ENCODE measurements around the gene TUBA8. TPM values are rescaled to one million over a fixed set of nuclear protein-coding genes. Genes with fewer than 3 reads are reported as not detected.

The TUBA8 gene
- total RNA-seq, 1 experiment from 2014 or later, result 1.3 TPM

- no peak for ATAC-seq
- Histone ChIP-seq H3K27ac (ENCODE audit: low read length) (no peak overlapping the region), H3K4me3 (ENCODE audit: low read depth in 2 of 2, low read length in 2 of 2) (no peak overlapping the region), H3K4me1 (ENCODE audit: control insufficient read depth, insufficient read depth, low read length) (no peaks in the 10 kb centered on the region), H3K36me3 (ENCODE audit: control insufficient read depth, insufficient read depth, low read length) (peaks cover 4% of the 10 kb centered on the region), H3K9me3 (ENCODE audit: control insufficient read depth, insufficient read depth, low read depth, low read length) (no peaks in the 10 kb centered on the region), H3K27me3 (ENCODE audit: control insufficient read depth, insufficient read depth, low read length) (no peaks in the 10 kb centered on the region)
- BruUV-seq (replicated peaks), result no TSS peak
- intact Hi-C loops (cut with micrococcal nuclease; ENCODE audit: unreplicated experiment) (no loop called here), in situ Hi-C loops (cut with HindIII; ENCODE audit: low pct_unique_long_range_greater_than_20kb, low sequenced_read_pairs) (no loop called here)
- TF ChIP-seq TCF7L2 (IDR thresholded peaks at IDR 0.05; ENCODE audit: low read depth, low read length) (no peak), POLR2AphosphoS5 (IDR thresholded peaks at IDR 0.05; ENCODE audit: low read depth, low read length) (no peak), SIN3A (IDR thresholded peaks at IDR 0.05; ENCODE audit: borderline replicate concordance, insufficient read depth, low read depth, low read length) (no peak)
- TF ChIP-seq, protein P1, sequence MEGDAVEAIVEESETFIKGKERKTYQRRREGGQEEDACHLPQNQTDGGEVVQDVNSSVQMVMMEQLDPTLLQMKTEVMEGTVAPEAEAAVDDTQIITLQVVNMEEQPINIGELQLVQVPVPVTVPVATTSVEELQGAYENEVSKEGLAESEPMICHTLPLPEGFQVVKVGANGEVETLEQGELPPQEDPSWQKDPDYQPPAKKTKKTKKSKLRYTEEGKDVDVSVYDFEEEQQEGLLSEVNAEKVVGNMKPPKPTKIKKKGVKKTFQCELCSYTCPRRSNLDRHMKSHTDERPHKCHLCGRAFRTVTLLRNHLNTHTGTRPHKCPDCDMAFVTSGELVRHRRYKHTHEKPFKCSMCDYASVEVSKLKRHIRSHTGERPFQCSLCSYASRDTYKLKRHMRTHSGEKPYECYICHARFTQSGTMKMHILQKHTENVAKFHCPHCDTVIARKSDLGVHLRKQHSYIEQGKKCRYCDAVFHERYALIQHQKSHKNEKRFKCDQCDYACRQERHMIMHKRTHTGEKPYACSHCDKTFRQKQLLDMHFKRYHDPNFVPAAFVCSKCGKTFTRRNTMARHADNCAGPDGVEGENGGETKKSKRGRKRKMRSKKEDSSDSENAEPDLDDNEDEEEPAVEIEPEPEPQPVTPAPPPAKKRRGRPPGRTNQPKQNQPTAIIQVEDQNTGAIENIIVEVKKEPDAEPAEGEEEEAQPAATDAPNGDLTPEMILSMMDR (IDR thresholded peaks at IDR 0.05), result no peak
- TF ChIP-seq, protein P2, sequence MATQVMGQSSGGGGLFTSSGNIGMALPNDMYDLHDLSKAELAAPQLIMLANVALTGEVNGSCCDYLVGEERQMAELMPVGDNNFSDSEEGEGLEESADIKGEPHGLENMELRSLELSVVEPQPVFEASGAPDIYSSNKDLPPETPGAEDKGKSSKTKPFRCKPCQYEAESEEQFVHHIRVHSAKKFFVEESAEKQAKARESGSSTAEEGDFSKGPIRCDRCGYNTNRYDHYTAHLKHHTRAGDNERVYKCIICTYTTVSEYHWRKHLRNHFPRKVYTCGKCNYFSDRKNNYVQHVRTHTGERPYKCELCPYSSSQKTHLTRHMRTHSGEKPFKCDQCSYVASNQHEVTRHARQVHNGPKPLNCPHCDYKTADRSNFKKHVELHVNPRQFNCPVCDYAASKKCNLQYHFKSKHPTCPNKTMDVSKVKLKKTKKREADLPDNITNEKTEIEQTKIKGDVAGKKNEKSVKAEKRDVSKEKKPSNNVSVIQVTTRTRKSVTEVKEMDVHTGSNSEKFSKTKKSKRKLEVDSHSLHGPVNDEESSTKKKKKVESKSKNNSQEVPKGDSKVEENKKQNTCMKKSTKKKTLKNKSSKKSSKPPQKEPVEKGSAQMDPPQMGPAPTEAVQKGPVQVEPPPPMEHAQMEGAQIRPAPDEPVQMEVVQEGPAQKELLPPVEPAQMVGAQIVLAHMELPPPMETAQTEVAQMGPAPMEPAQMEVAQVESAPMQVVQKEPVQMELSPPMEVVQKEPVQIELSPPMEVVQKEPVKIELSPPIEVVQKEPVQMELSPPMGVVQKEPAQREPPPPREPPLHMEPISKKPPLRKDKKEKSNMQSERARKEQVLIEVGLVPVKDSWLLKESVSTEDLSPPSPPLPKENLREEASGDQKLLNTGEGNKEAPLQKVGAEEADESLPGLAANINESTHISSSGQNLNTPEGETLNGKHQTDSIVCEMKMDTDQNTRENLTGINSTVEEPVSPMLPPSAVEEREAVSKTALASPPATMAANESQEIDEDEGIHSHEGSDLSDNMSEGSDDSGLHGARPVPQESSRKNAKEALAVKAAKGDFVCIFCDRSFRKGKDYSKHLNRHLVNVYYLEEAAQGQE (IDR thresholded peaks at IDR 0.05; ENCODE audit: insufficient read depth in 1 of 2, low read depth in 2 of 2, low read length in 1 of 2), result no peak
- ChIA-PET CTCF (no interaction called here), POLR2A (interaction anchor here (0.7 kb wide), 1 partner anchor 259 kb away, joined by 8 read pairs; no protein-coding TSS in a partner anchor)
- no peak for DNase-seq (ENCODE audit: low read depth, low spot score)
Observed at GRCh38 chr22:18085188-18085587, 25.4 kb upstream of the TUBA8 start.

DNA sequence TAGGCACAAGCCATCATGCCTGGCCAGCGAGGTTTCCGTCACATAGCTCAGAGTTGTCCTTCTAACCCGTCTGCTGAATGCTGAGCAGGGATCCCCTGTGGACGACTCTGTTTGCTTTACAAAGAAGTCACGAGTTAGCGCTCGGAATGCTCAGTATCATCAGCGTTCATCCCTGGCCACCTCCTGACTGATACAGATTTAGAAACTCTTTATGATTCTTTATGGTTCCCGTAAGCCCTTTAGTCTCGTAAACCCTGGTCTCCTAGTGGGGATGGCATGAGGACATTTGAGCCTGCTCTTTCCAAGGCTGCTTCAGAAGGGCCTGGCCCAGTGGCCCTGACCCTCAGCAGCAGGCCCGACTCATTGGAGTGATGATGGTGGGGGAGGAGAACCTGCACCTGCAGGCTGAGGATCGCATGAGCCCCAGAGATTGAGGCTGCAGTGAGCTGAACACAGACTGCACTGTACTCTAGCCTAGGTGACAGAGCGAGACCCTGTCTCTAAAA is 23.2 kb upstream of the TUBA8 start:
- H3K27ac ChIP-seq (ENCODE audit: low read length), result no peak overlapping the region
- no peaks in the 10 kb centered on the region for H3K36me3 ChIP-seq (ENCODE audit: control insufficient read depth, insufficient read depth, low read length)
- BruUV-seq (replicated peaks), result no TSS peak
- no peaks in the 10 kb centered on the region for H3K9me3 ChIP-seq (ENCODE audit: control insufficient read depth, insufficient read depth, low read depth, low read length)
- no peak for TF ChIP-seq TCF7L2 (IDR thresholded peaks at IDR 0.05; ENCODE audit: low read depth, low read length)
- no peak for TF ChIP-seq SIN3A (IDR thresholded peaks at IDR 0.05; ENCODE audit: borderline replicate concordance, insufficient read depth, low read depth, low read length)
- no peak for TF ChIP-seq POLR2AphosphoS5 (IDR thresholded peaks at IDR 0.05; ENCODE audit: low read depth, low read length)
- TF ChIP-seq, protein P2 (IDR thresholded peaks at IDR 0.05; ENCODE audit: insufficient read depth in 1 of 2, low read depth in 2 of 2, low read length in 1 of 2), result no peak
- TF ChIP-seq, protein P1 (IDR thresholded peaks at IDR 0.05), result no peak
- CTCF ChIA-PET, result no interaction called here
- POLR2A ChIA-PET, result no interaction called here
- in situ Hi-C loops (cut with HindIII; ENCODE audit: low pct_unique_long_range_greater_than_20kb, low sequenced_read_pairs) (no loop called here), intact Hi-C loops (cut with micrococcal nuclease; ENCODE audit: unreplicated experiment) (no loop called here)
- H3K4me3 ChIP-seq (ENCODE audit: low read depth in 2 of 2, low read length in 2 of 2), result no peak overlapping the region
- ATAC-seq (no peak), DNase-seq (ENCODE audit: low read depth, low spot score) (no peak)
- H3K27me3 ChIP-seq (ENCODE audit: control insufficient read depth, insufficient read depth, low read length), result no peaks in the 10 kb centered on the region
- peaks cover 2% of the 10 kb centered on the region; the same call in 1 of the 2 replicates for H3K4me1 ChIP-seq (ENCODE audit: control insufficient read depth, insufficient read depth, low read length)
